ENCODE data around the gene RBM20. TPM values are rescaled to one million over a fixed set of nuclear protein-coding genes. Genes with fewer than 3 reads are reported as not detected.

RBM20 gene
- total RNA-seq, 6 experiments from 2014 or later: 0.04 to 0.29 (median 0.06) TPM

- Histone ChIP-seq H3K4me3 (no peak overlapping the region), H3K9me3 (no peaks in the 10 kb centered on the region), H3K36me3 (no peaks in the 10 kb centered on the region), H3K27me3 (no peaks in the 10 kb centered on the region), H3K27ac (no peak overlapping the region), H3K4me1 (no peaks in the 10 kb centered on the region)
- TF ChIP-seq POLR2A (IDR thresholded peaks at IDR 0.05) (no peak), CTCF (IDR thresholded peaks at IDR 0.05) (no peak)
- 93% methylated on average over 4 of the region's 8 CpGs for WGBS (ENCODE audit: insufficient coverage, low coverage, low lambda C conversion rate, missing lambda C conversion rate)
- no peak for DNase-seq
- intact Hi-C loops (cut with DNase I): no loop called here
- no peak for ATAC-seq
Measured at GRCh38 chr10:110780704-110781103, 136.6 kb downstream of the RBM20 start.

- intact Hi-C loops (cut with DNase I): no loop called here
- no peak for ATAC-seq
Measured at GRCh38 chr10:110781139-110781538, 137.0 kb downstream of the RBM20 start.

GRCh38 chr10:110782616-110783015 is 138.5 kb downstream of the RBM20 start:
- H3K27ac ChIP-seq: no peak overlapping the region
- TF ChIP-seq POLR2A (IDR thresholded peaks at IDR 0.05): no peak
- no peak for TF ChIP-seq CTCF (IDR thresholded peaks at IDR 0.05)
- ATAC-seq: peak; percentile 53 to 98 (median 76)
- H3K36me3 ChIP-seq: no peaks in the 10 kb centered on the region
- H3K27me3 ChIP-seq: no peaks in the 10 kb centered on the region
- H3K9me3 ChIP-seq: no peaks in the 10 kb centered on the region
- H3K4me3 ChIP-seq: no peak overlapping the region
- WGBS (ENCODE audit: insufficient coverage, low coverage, low lambda C conversion rate, missing lambda C conversion rate): 78% methylated on average over 2 of the region's 2 CpGs
- H3K4me1 ChIP-seq: no peaks in the 10 kb centered on the region
- intact Hi-C loops (cut with DNase I): no loop called here
- no peak for DNase-seq

More at GRCh38 chr10:110781139-110781538, 137.0 kb downstream of the RBM20 start:
- DNase-seq: no peak
- Histone ChIP-seq H3K27me3 (no peaks in the 10 kb centered on the region), H3K36me3 (no peaks in the 10 kb centered on the region), H3K9me3 (no peaks in the 10 kb centered on the region), H3K4me3 (no peak overlapping the region), H3K4me1 (no peaks in the 10 kb centered on the region), H3K27ac (no peak overlapping the region)
- WGBS (ENCODE audit: insufficient coverage, low coverage, low lambda C conversion rate, missing lambda C conversion rate): 90% methylated on average over 2 of the region's 7 CpGs
- no peak for TF ChIP-seq POLR2A (IDR thresholded peaks at IDR 0.05)
- TF ChIP-seq CTCF (IDR thresholded peaks at IDR 0.05): no peak

GRCh38 chr10:110783509-110784107 is 139.5 kb downstream of the RBM20 start:
- H3K27me3 ChIP-seq: no peaks in the 10 kb centered on the region
- TF ChIP-seq CTCF (IDR thresholded peaks at IDR 0.05) (no peak), POLR2A (IDR thresholded peaks at IDR 0.05) (no peak)
- no peaks in the 10 kb centered on the region for H3K36me3 ChIP-seq
- no peaks in the 10 kb centered on the region for H3K9me3 ChIP-seq
- H3K4me3 ChIP-seq: no peak overlapping the region
- H3K27ac ChIP-seq: no peak overlapping the region
- intact Hi-C loops (cut with DNase I): no loop called here
- DNase-seq: no peak
- H3K4me1 ChIP-seq: no peaks in the 10 kb centered on the region
- no peak for ATAC-seq
- 73% methylated on average over 7 of the region's 7 CpGs for WGBS (ENCODE audit: insufficient coverage, low coverage, low lambda C conversion rate, missing lambda C conversion rate)
